ENCODE data around the gene GPR82. TPM values are rescaled to one million over a fixed set of nuclear protein-coding genes. Genes with fewer than 3 reads are reported as not detected.

The GPR82 gene
- total RNA-seq, 1 donor from 2014 or later = not detected

Other genes starting within 250 kb of the GPR82 start
- not detected in 2 replicates for gene GPR34, start 35.2 kb upstream of the GPR82 start, total RNA-seq
- gene CASK, start 199.4 kb downstream of the GPR82 start, total RNA-seq = 12.9 and 15.1 TPM in 2 replicates